Breast epithelium (tissue), 4 donors: ENCODE measurements around the gene RABIF. TPM values are rescaled to one million over a fixed set of nuclear protein-coding genes. Genes with fewer than 3 reads are reported as not detected.
"Not testable (repeated sequence)": the region's sequence is repeated elsewhere in the genome, so short reads cannot be mapped to it uniquely, and the experiment has no call there.

ENCODE experiments used
- DNase-seq, 2 donors: peaks; one replicate each; pipeline ENCODE4 v3.0.0-alpha.2; 2019; ENCODE audit warnings: low spot score in 2 of 2
- H3K27ac ChIP-seq, 2 donors: fragments of 200-600 bp; sonication (generic) in 1 of 2; one replicate each; pipeline ENCODE4 v1.5.1; 2016 to 2019; ENCODE audit warnings: mild to moderate bottlenecking in 1 of 2
- H3K27me3 ChIP-seq, 2 donors: fragments of 200-600 bp; sonication (generic) in 1 of 2; one replicate each; pipeline versions ENCODE4 v1.5.1 to v1.6.0; 2017 to 2019; ENCODE audit warnings: control low read depth in 1 of 2, mild to moderate bottlenecking in 1 of 2
- H3K36me3 ChIP-seq: fragments of 200-600 bp; one replicate; pipeline ENCODE4 v1.5.1; 2019
- H3K4me1 ChIP-seq, 2 donors: fragments of 200-600 bp; sonication (generic); one replicate each; pipeline ENCODE4 v1.5.1; 2016 to 2019; ENCODE audit warnings: control low read depth in 1 of 2
- H3K4me3 ChIP-seq, 3 donors: fragments of 200-600 bp; sonication (generic); 1 replicate in 2 of 3; 2 replicates in 1 of 3; pipeline ENCODE4 v1.5.1; 2016 to 2019; ENCODE audit warnings: mild to moderate bottlenecking in 3 of 3, moderate library complexity in 2 of 3
- H3K9me3 ChIP-seq, 2 donors: fragments of 200-600 bp; sonication (generic) in 1 of 2; one replicate each; pipeline ENCODE4 v1.5.1; 2016 to 2019; ENCODE audit warnings: control low read depth in 1 of 2
- POLR2A ChIP-seq: fragments of 450-650 bp; IDR thresholded peaks from one replicate; pipeline ENCODE4 v1.6.1; 2016; ENCODE audit warnings: antibody characterized with exemption, mild to moderate bottlenecking, moderate library complexity
- POLR2AphosphoS5 ChIP-seq, 3 donors: sonication (generic); formaldehyde crosslinking; IDR thresholded peaks; one replicate each; pipeline ENCODE4 v1.6.1; 2017; ENCODE audit warnings: antibody characterized with exemption in 3 of 3
- intact Hi-C: fragments of 100-400 bp; cut with DNase I; formaldehyde crosslinking; loops from one replicate; pipeline ENCODE4 v1.15.1; 2023; ENCODE audit warnings: low total_unique reads
- total RNA-seq, 3 donors: library from RNA; depleted of rRNA; stranded (reverse); fragments of >200 nt; gene quantifications; one replicate each; pipeline ENCODE4 v1.1.0, GENCODE V29; 2016
- TF ChIP-seq, protein P1 (sequence below), 3 donors: fragments of 450-650 bp; IDR thresholded peaks; one replicate each; pipeline ENCODE4 v1.5.1; 2016 to 2017; ENCODE audit warnings: antibody characterized with exemption in 3 of 3, mild to moderate bottlenecking in 3 of 3, moderate library complexity in 3 of 3

RABIF gene
- total RNA-seq, 3 donors from 2014 or later, result 4.8 to 6.9 (median 5.6) TPM

- Histone ChIP-seq H3K9me3 (no peaks in the 10 kb centered on the region), H3K27ac (no peak overlapping the region), H3K4me1 (no peaks in the 10 kb centered on the region), H3K4me3 (no peak overlapping the region), H3K27me3 (no peaks in the 10 kb centered on the region), H3K36me3 (peaks cover 8% of the 10 kb centered on the region)
- TF ChIP-seq POLR2A (no peak), POLR2AphosphoS5 (IDR thresholded peaks at IDR 0.05) (no peak)
- TF ChIP-seq, protein P1, sequence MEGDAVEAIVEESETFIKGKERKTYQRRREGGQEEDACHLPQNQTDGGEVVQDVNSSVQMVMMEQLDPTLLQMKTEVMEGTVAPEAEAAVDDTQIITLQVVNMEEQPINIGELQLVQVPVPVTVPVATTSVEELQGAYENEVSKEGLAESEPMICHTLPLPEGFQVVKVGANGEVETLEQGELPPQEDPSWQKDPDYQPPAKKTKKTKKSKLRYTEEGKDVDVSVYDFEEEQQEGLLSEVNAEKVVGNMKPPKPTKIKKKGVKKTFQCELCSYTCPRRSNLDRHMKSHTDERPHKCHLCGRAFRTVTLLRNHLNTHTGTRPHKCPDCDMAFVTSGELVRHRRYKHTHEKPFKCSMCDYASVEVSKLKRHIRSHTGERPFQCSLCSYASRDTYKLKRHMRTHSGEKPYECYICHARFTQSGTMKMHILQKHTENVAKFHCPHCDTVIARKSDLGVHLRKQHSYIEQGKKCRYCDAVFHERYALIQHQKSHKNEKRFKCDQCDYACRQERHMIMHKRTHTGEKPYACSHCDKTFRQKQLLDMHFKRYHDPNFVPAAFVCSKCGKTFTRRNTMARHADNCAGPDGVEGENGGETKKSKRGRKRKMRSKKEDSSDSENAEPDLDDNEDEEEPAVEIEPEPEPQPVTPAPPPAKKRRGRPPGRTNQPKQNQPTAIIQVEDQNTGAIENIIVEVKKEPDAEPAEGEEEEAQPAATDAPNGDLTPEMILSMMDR (IDR thresholded peaks at IDR 0.05), result no peak
- intact Hi-C loops, result no loop called here
- no peak for DNase-seq
Observed at GRCh38 chr1:202915146-202915545, 26.2 kb upstream of the RABIF start.

- H3K36me3 ChIP-seq, H3K27ac ChIP-seq, H3K27me3 ChIP-seq, intact Hi-C loops, H3K9me3 ChIP-seq, DNase-seq, H3K4me3 ChIP-seq, H3K4me1 ChIP-seq: not testable (repeated sequence)
Observed at GRCh38 chr1:202912476-202912875, 23.5 kb upstream of the RABIF start.

GRCh38 chr1:202909494-202909893, 20.5 kb upstream of the RABIF start:
- DNase-seq, result no peak
- H3K4me3 ChIP-seq, result no peak overlapping the region
- intact Hi-C loops, result no loop called here
- no peaks in the 10 kb centered on the region for H3K4me1 ChIP-seq
- no peaks in the 10 kb centered on the region for H3K9me3 ChIP-seq
- no peaks in the 10 kb centered on the region for H3K36me3 ChIP-seq
- TF ChIP-seq POLR2A (no peak), POLR2AphosphoS5 (IDR thresholded peaks at IDR 0.05) (no peak)
- TF ChIP-seq, protein P1 (IDR thresholded peaks at IDR 0.05), result no peak
- no peaks in the 10 kb centered on the region for H3K27me3 ChIP-seq
- no peak overlapping the region for H3K27ac ChIP-seq

DNA sequence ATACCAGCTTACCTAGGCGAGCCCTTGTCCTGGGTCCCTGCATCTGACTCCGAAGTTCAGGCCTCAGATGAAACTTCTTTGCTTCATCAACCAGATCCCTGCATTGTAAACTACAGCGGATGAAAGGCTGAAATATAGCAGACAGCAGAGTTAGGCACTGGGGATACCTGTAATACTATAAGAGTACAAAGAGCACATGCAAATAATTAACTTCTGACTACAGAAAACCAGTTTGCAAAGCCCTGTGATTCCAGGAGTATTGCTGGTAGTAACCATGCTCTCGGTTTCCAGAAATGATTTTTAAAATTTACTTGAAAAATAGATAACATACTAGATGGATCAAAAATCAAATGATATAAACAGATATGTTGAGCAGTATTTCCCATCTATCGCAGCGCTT, 20.0 kb upstream of the RABIF start:
- no peak overlapping the region for H3K27ac ChIP-seq
- TF ChIP-seq, protein P1 (IDR thresholded peaks at IDR 0.05), result no peak
- TF ChIP-seq POLR2A (no peak), POLR2AphosphoS5 (IDR thresholded peaks at IDR 0.05) (no peak)
- no peak for DNase-seq
- no peaks in the 10 kb centered on the region for H3K27me3 ChIP-seq
- no peak overlapping the region for H3K4me3 ChIP-seq
- H3K36me3 ChIP-seq, result no peaks in the 10 kb centered on the region
- H3K9me3 ChIP-seq, result no peaks in the 10 kb centered on the region
- no peaks in the 10 kb centered on the region for H3K4me1 ChIP-seq
- intact Hi-C loops, result no loop called here

- no peaks in the 10 kb centered on the region for H3K9me3 ChIP-seq
- H3K4me3 ChIP-seq, result no peak overlapping the region
- no peaks in the 10 kb centered on the region for H3K36me3 ChIP-seq
- no peak for DNase-seq
- intact Hi-C loops, result no loop called here
- H3K4me1 ChIP-seq, result no peaks in the 10 kb centered on the region
- TF ChIP-seq POLR2A (no peak), POLR2AphosphoS5 (IDR thresholded peaks at IDR 0.05) (no peak)
- TF ChIP-seq, protein P1 (IDR thresholded peaks at IDR 0.05), result no peak
- no peaks in the 10 kb centered on the region for H3K27me3 ChIP-seq
- no peak overlapping the region for H3K27ac ChIP-seq
Observed at GRCh38 chr1:202905331-202905730, 16.4 kb upstream of the RABIF start.

DNA sequence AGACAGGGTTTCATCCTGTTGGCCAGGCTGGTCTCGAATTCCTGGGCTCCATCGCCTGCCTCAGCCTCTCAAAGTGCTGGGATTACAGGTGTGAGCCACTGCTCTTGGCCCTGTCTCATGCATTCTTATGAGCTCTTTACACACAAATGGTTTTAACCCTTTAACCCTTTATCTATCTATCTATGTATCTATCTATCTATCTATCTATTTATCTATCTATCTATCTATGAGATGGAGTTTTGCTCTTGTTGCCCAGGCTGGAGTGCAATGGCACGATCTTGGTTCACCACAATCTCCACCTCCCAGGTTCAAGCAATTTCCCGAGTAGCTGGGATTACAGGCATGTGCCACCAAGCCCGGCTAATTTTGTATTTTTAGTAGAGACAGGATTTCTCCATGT, 14.9 kb upstream of the RABIF start:
- H3K9me3 ChIP-seq, H3K27me3 ChIP-seq, intact Hi-C loops, H3K36me3 ChIP-seq, H3K4me1 ChIP-seq, H3K4me3 ChIP-seq, DNase-seq, H3K27ac ChIP-seq: not testable (repeated sequence)
